GM21737 (cell line): ENCODE measurements around the gene DENND4C.
"Not testable (repeated sequence)": the region's sequence is repeated elsewhere in the genome, so short reads cannot be mapped to it uniquely, and the experiment has no call there.

ENCODE experiments used
- ATAC-seq: cut with Tn5 transposase; IDR thresholded peaks from one replicate; pipeline ENCODE4 v1.9.1; 2021; ENCODE audit warnings: mild to moderate bottlenecking, moderate library complexity; ENCODE audit not compliant: unreplicated experiment

Gene DENND4C

GRCh38 chr9:19408693-19409400 is 178.4 kb downstream of the DENND4C start, which contains the start of gene ACER2:
ACER2 (plus strand) TSS chr9:19409009; CDS start chr9:19409085, 76 bp downstream.
- ATAC-seq: peak; percentile 92

DNA sequence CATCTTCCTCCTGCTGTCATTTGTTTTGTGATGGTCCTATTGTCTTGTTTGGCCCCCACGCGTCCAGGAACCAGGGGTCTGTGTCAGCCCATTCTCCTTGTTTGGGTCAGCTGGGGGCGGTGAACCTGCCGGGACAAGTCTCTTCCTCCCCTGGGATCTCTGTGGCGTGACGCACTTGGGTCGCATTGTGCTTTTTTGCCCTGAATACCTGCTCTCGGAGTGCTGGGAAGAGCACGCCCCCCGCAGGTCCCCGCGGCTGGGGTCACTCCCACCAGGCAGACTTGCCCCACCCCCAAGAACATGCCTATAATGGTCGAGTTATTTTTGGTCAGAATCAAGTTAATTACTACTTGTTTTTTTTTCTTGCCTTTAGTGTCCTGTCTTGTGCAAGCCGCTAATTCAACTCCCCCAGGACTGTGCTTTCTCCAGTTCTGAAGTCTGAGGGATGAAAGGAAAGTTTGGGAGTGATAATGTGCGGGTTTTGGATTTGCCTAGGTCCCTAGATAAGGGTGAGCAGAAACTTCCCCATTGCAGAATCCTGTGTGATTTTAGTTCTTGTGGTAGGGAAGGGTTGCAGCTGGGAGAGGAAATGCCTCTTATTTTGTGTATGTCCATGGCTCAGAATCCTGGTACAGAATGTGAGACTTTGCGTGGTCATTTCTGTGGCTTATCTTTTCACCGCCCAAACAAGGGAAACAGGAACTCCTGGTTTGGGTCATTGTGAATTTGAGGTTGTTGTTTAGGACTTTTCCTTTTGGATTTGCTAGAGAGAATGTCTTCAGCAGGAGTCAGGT is 179.1 kb downstream of the DENND4C start:
- ATAC-seq: peak; percentile 26

GRCh38 chr9:19410195-19410503 is 179.7 kb downstream of the DENND4C start:
- ATAC-seq: no peak

GRCh38 chr9:19410594-19410993 is 180.1 kb downstream of the DENND4C start:
- no peak for ATAC-seq

GRCh38 chr9:19411316-19411715 is 180.8 kb downstream of the DENND4C start:
- no peak for ATAC-seq

GRCh38 chr9:19413456-19413855 is 183.0 kb downstream of the DENND4C start:
- ATAC-seq: not testable (repeated sequence)

- ATAC-seq: no peak
These were observed 185.7 kb downstream of the DENND4C start for GRCh38 chr9:19416143-19416542.

DNA sequence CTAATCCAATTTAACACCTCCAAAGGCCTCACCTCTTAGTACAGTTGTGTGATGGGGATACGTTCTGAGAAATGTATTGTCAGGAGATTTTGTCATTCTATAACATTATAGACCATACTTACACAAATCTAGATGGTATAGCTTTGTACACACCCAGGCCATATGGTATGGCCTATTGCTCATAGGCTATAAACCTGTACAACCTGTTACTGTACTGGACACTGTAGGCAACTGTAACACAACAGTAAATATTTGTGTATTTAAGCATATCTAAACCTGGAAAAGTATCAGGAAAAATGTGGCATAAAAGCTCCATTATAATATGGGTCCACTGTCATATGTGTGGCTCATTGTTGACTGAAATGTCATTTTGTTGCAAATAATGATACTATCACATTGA is 190.4 kb downstream of the DENND4C start:
- ATAC-seq: no peak
